ENCODE measurements around the gene CRTAC1.

GRCh38 chr10:97932932-97933530, 97.4 kb downstream of the CRTAC1 start:
- TF ChIP-seq PATZ1 (CRISPR knock-in tag; IDR thresholded peaks at IDR 0.05; ENCODE audit: borderline replicate concordance) (no peak), ZC3H10 (CRISPR knock-in tag; IDR thresholded peaks at IDR 0.05) (no peak), RARB (CRISPR knock-in tag; IDR thresholded peaks at IDR 0.05) (no peak), GLIS3 (CRISPR knock-in tag; IDR thresholded peaks at IDR 0.05) (no peak), ARNTL (CRISPR knock-in tag; IDR thresholded peaks at IDR 0.05; ENCODE audit: borderline replicate concordance, low read depth) (no peak), ZNF8 (CRISPR knock-in tag; IDR thresholded peaks at IDR 0.05) (no peak), ZNF565 (CRISPR knock-in tag; conservative IDR thresholded peaks at IDR 0.05; ENCODE audit: low read depth) (no peak), BACH2 (CRISPR knock-in tag; IDR thresholded peaks at IDR 0.05; ENCODE audit: borderline replicate concordance) (no peak), ZFP3 (CRISPR knock-in tag; IDR thresholded peaks at IDR 0.05) (no peak), PPARA (CRISPR knock-in tag; IDR thresholded peaks at IDR 0.05; ENCODE audit: borderline replicate concordance) (no peak), SNAI2 (CRISPR knock-in tag; IDR thresholded peaks at IDR 0.05) (no peak), ZFP30 (CRISPR knock-in tag; IDR thresholded peaks at IDR 0.05) (no peak), TCF4 (CRISPR knock-in tag; IDR thresholded peaks at IDR 0.05; ENCODE audit: borderline replicate concordance) (no peak), ISL1 (CRISPR knock-in tag; IDR thresholded peaks at IDR 0.05) (no peak)

All from SK-N-SH treated with all-trans-retinoic acid at 6 μM for 48 hours (cell line).